ENCODE results near the gene NEU2.

Gene NEU2

GRCh38 chr2:233079953-233080835 lies 47.7 kb downstream of the NEU2 start:
- DNase-seq (ENCODE audit: low spot score): no peak

GRCh38 chr2:233080836-233081229 lies 48.4 kb downstream of the NEU2 start:
- no peak for DNase-seq (ENCODE audit: low spot score)

- DNase-seq (ENCODE audit: low spot score): no peak
These were observed 48.8 kb downstream of the NEU2 start for GRCh38 chr2:233081232-233081730.

- no peak for DNase-seq (ENCODE audit: low spot score)
These were observed 49.3 kb downstream of the NEU2 start for GRCh38 chr2:233081731-233082221.

GRCh38 chr2:233082222-233082930 lies 49.9 kb downstream of the NEU2 start:
- DNase-seq (ENCODE audit: low spot score): no peak

- no peak for DNase-seq (ENCODE audit: low spot score)
These were observed 50.7 kb downstream of the NEU2 start for GRCh38 chr2:233082931-233083755.

- no peak for DNase-seq (ENCODE audit: low spot score)
These were observed 51.3 kb downstream of the NEU2 start for GRCh38 chr2:233083782-233084181.

- no peak for DNase-seq (ENCODE audit: low spot score)
These were observed 52.0 kb downstream of the NEU2 start for GRCh38 chr2:233084488-233084887.

Measured in AG20443 (cell line).